GM20000 (cell line): ENCODE data around the gene NLRX1.
"Not testable (repeated sequence)": the region's sequence is repeated elsewhere in the genome, so short reads cannot be mapped to it uniquely, and the experiment has no call there.

ENCODE experiments used
- DNase-seq: peaks from one replicate; pipeline ENCODE4 v3.0.0; 2012; ENCODE audit warnings: low spot score
- CTCF ChIP-seq: IDR thresholded peaks from 2 replicates; pipeline ENCODE4 v1.5.1; 2012; ENCODE audit warnings: mild to moderate bottlenecking, control low read depth; ENCODE audit errors: extremely low read depth, missing control alignments

NLRX1 gene

GRCh38 chr11:119188887-119189286 lies 20.4 kb downstream of the NLRX1 start:
- TF ChIP-seq CTCF: no peak
- DNase-seq: no peak

DNA sequence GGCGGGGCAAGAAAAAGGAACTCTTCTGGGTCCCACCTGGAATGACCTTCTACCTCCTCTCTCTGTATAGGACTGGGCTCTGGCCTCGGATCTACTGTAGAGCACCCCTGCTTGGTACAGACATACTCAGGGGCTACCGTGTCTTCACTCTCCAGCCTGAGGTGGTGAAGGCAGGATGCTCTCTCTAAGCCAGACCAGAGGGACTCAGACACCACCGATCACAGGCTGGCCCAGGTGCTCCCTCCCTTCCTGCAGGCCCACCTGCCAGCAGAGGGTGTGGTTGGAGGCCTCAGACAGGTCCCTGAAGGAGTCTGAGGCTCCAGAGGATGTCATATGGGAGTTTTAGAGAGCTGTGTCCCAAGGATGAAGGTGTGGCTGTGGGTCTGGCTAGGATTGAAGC lies 20.9 kb downstream of the NLRX1 start:
- TF ChIP-seq CTCF: no peak
- no peak for DNase-seq

DNA sequence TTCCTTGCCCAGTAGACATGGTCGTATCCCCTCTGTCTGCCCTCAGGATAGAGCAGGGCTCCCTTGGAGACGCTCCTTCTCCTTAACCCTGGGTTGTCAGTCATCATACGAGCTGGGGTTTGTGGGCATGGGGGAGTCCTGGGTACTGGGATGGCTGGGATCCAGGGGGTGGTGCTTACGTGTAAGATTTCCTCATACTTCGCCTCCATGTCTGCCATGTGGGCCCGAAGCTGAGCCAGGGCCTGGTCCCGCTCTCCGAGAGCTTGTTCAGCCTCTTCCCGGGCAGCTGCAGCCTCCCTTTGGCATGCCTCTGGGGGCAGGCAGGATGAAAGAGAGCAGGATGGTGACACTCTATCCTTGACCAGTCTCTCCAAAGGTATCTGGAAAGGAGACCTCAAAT lies 22.0 kb downstream of the NLRX1 start:
- no peak for DNase-seq
- TF ChIP-seq CTCF: no peak

DNA sequence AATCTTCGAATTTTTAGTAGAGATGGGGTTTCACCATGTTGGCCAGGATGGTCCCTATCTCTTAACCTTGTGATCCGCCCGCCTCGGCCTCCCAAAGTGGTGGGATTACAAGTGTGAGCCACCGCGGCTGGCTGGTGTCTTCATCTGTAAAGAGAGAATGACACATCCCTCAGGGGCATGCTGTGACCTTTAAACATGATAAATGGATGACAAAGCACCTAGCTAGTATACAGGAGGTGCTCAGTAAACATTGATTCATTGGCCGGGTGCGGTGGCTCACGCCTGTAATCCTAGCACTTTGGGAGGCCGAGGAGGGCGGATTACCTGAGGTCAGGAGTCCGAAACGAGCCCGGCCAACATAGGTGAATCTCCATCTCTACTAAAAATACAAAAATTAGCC lies 22.7 kb downstream of the NLRX1 start:
- DNase-seq: not testable (repeated sequence)

DNA sequence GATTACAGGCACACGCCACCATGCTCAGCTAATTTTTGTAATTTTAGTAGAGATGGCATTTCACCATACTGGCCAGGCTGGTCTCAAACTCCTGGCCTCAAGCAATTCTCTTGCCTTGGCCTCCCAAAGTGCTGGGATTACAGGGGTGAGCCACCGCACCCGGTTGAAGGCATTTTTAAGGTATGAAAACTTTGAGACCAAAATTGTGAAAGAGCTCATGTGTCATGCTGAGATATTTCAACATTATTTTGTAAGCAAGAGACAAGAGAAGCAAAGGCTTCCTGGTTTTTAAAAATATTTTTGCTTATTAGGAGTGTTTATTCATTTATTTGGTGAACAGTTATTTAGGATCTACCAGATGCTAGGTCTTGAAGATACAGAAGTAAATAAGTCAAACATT lies 23.6 kb downstream of the NLRX1 start:
- no peak for DNase-seq
- TF ChIP-seq CTCF: no peak

GRCh38 chr11:119193001-119193400 lies 24.5 kb downstream of the NLRX1 start:
- DNase-seq: no peak
- TF ChIP-seq CTCF: no peak

GRCh38 chr11:119193626-119194025 lies 25.1 kb downstream of the NLRX1 start:
- DNase-seq: no peak
- TF ChIP-seq CTCF: no peak

DNA sequence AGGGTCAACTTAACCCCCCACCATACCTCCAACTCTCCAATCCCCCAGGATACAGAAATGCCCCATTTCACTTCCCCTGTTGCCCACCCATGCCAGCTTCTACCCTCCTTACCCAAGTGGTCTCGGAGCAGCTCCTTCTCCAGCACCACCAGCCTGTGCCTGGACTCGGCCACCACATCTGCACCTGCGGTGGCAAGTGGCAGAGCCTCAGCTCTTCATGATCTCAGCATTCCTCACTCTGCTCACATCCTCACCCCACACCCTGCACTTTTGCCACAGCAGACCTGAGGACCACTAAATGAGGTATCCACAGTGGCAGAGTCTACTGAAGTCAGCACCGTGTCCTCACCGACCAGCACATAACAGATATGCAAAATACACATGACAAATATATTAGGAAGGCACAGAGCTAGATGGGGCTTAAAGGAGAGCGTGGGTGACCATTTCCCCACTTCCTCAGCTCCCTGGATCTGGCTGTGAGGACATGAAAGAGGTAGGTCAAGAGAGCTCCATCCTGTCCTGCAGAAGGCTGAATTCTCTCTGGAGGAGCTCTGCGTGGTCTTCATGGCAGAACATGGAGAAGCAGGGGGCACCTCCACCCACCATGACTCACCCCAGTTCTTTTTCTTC lies 26.4 kb downstream of the NLRX1 start:
- TF ChIP-seq CTCF: no peak
- DNase-seq: no peak
